SU-DHL-6 (cell line): ENCODE results near the gene ABCD1.

Experiments used
- CTCF ChIP-seq: fragments of 200-600 bp; sonication (generic); IDR thresholded peaks from one replicate; pipeline ENCODE4 v1.5.1; 2017; ENCODE audit warnings: antibody characterized with exemption, mild to moderate bottlenecking, low read length, moderate library complexity; ENCODE audit not compliant: insufficient read depth, poor library complexity, severe bottlenecking
- EZH2phosphoT487 ChIP-seq: fragments of 200-600 bp; sonication (generic), shearing (Covaris generic); conservative IDR thresholded peaks from 2 replicates; pipeline ENCODE4 v1.6.1; 2018; ENCODE audit warnings: mild to moderate bottlenecking, antibody characterized with exemption, low read length, moderate library complexity, mixed read lengths

DNA sequence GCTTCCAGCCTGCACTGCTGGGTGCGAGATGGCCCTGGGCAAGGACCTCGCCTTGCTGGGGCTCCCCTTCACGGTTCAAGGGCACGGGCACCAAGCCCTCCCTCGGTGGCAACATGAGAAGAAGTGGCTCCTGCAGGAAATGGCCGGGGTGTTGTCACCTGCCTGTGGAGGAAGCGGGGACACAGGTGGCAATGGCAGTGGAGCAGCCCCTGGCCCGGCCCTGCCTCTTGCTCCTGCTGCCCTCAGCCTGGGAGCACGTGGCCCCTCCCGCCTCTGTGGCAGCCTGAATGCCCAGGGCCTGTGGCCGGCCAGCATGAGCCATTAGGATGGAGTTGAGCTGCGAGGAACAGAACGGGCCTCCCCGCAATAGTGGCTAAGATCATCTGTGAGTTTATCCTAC lies 16.8 kb downstream of the ABCD1 start:
- TF ChIP-seq CTCF, result no peak
- TF ChIP-seq EZH2phosphoT487, result no peak
